ENCODE data around the gene HOXA10.

The HOXA10 gene

DNA sequence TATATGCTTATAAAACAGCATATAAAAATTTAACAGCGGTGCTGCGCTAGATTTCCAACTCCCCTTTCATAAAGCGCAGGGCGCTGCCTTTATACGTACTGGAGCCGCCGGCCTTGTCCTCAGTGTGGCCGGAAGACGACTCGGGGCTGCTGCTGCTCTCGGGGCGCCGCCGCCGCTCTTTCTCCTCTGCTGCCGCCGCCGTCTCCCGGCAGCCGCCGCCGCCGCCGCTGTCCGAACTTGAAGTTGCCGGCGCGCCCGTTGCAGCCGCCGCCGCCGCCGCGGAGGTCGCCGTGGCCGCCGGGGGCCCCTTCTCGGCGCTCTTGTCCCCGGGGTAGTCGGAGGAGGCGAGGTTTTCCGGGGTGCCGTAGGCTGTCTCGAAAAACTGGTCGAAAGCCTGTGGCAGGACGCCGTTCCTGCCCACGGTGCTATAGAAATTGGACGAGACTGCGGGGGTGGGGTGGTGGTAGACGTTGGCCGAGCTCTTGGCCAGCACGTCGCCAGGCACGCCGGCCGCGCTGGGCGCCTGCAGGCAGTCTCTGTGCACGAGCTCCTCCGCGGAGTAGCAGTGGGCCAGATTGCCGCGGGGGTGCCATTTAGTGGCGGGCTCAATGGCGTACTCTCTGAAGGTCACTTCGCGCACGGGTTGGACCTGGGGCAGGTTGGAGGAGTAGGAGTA lies 10.4 kb upstream of the HOXA10 start:
- Histone ChIP-seq H3K4me3 (replicated peaks; ENCODE audit: low read depth, low read length) (peak overlapping the region; percentile 43), H3K27me3 (replicated peaks; ENCODE audit: control insufficient read depth, insufficient read depth, low read length) (peaks cover 6% of the 10 kb centered on the region), H3K36me3 (ENCODE audit: control insufficient read depth, insufficient read depth, low read length) (no peaks in the 10 kb centered on the region)
- no peak for TF ChIP-seq CTCF (IDR thresholded peaks at IDR 0.05; ENCODE audit: insufficient read depth, low read length, poor library complexity, severe bottlenecking)
- DNase-seq (ENCODE audit: extremely low read depth, insufficient read length) = no peak

DNA sequence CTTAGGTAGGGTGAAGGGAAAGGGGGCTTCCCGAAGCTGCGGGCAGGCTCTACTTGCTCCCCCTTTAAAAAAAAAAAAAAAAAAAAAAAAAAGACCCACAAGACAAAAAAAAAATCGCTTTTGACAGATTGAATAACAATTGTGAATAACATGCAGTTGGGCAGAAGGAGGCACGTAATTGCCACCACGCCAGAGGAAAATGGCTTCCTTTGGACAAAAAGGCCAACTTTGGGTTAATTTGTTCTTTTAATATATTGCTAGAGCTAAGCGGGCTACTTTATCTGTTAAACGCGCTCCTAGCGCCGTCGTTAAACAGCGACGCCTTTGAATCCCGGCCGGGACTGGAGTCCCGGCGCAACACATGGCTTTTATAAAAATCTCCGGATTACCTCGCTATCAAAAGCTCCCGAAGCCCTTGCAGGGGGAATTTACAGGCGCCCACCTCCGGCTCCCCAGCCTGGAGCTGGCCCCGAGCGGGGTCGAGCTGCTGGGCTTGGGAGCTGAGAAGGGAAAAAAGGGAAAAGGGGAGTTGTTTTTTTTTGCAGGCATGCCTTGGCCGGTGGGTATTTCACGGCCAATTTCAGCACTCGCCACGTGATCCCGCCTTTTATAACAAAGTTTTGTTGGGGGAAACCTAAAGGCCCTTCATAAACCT lies 9.7 kb upstream of the HOXA10 start:
- TF ChIP-seq CTCF (IDR thresholded peaks at IDR 0.05; ENCODE audit: insufficient read depth, low read length, poor library complexity, severe bottlenecking) = no peak
- no peaks in the 10 kb centered on the region for H3K36me3 ChIP-seq (ENCODE audit: control insufficient read depth, insufficient read depth, low read length)
- no peak for DNase-seq (ENCODE audit: extremely low read depth, insufficient read length)
- H3K4me3 ChIP-seq (replicated peaks; ENCODE audit: low read depth, low read length) = peak overlapping the region; percentile 43
- peaks cover 6% of the 10 kb centered on the region for H3K27me3 ChIP-seq (replicated peaks; ENCODE audit: control insufficient read depth, insufficient read depth, low read length)

DNA sequence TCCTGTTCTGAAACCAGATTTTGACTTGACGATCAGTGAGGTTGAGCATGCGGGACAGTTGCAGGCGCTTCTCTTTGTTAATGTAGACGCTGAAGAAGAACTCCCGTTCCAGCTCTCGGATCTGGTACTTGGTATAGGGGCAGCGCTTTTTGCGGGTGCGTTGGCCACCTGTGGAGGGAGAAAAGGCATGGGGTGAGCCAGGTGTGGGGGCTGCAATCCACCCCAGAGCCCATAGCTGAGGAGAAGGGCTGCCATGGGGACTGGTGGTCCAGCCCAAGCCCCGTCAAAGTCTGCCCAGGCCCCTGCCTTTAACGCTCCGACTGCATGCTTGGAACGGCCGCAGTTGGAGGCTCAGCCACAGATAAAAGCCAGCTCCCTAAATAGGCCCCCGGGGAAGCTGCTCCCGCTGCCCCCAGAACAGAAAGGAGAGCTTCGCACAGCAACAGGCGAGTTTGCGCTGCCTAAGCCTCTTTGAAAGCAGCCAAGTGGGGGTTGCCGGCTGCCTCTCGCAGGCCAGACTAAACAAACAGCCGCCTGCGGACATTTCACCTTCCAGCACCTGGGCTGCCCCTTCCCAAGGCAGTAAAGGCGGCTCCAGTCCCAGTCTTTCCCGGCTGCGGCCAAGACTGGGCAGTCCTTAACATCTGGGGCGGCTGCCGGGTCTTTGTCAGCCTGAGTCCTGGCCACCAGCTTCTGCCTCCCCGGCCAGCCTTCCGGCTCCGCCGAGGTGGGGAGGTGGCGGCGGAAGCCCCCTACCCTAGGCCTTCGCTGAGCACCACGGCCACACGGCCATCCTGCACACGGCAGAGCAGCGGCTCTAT lies 9.0 kb upstream of the HOXA10 start:
- Histone ChIP-seq H3K4me3 (replicated peaks; ENCODE audit: low read depth, low read length) (no peak overlapping the region), H3K27me3 (replicated peaks; ENCODE audit: control insufficient read depth, insufficient read depth, low read length) (peaks cover 6% of the 10 kb centered on the region), H3K36me3 (ENCODE audit: control insufficient read depth, insufficient read depth, low read length) (no peaks in the 10 kb centered on the region)
- no peak for TF ChIP-seq CTCF (IDR thresholded peaks at IDR 0.05; ENCODE audit: insufficient read depth, low read length, poor library complexity, severe bottlenecking)
- no peak for DNase-seq (ENCODE audit: extremely low read depth, insufficient read length)

GRCh38 chr7:27182285-27182841 lies 8.2 kb upstream of the HOXA10 start:
- H3K27me3 ChIP-seq (replicated peaks; ENCODE audit: control insufficient read depth, insufficient read depth, low read length) = peaks cover 6% of the 10 kb centered on the region
- no peaks in the 10 kb centered on the region for H3K36me3 ChIP-seq (ENCODE audit: control insufficient read depth, insufficient read depth, low read length)
- TF ChIP-seq CTCF (IDR thresholded peaks at IDR 0.05; ENCODE audit: insufficient read depth, low read length, poor library complexity, severe bottlenecking) = no peak
- no peak for DNase-seq (ENCODE audit: extremely low read depth, insufficient read length)
- no peak overlapping the region for H3K4me3 ChIP-seq (replicated peaks; ENCODE audit: low read depth, low read length)

DNA sequence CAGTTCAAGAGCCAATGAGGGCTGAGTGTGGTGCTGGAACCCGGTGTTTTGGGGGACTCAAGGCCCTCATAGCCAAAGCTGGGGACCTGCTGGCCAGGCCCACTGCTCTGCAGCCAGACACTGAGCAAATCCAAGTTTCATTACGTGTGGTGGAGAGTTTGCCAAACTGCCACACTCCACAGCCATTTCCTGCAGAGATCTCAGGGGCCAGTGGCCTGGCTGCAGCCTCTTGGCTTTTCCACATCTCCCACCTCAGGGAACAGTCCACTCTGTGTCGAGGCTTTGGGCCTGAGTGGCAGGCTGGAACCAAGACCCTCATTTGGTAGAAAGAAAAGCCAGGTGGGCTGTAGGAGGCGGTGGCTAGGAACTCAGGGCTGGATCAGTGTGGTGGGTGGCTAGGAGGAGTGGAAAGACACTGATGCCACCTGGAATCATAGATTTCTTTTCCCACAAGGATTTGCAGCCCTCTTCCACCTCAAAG lies 7.7 kb upstream of the HOXA10 start:
- Histone ChIP-seq H3K27me3 (replicated peaks; ENCODE audit: control insufficient read depth, insufficient read depth, low read length) (peaks cover 6% of the 10 kb centered on the region), H3K4me3 (replicated peaks; ENCODE audit: low read depth, low read length) (no peak overlapping the region), H3K36me3 (ENCODE audit: control insufficient read depth, insufficient read depth, low read length) (no peaks in the 10 kb centered on the region)
- no peak for DNase-seq (ENCODE audit: extremely low read depth, insufficient read length)
- TF ChIP-seq CTCF (IDR thresholded peaks at IDR 0.05; ENCODE audit: insufficient read depth, low read length, poor library complexity, severe bottlenecking) = no peak

All from GM06990 (cell line).